GM19463 (cell line): ENCODE results near the gene ERO1B.

Experiments
- ATAC-seq: cut with Tn5 transposase; IDR thresholded peaks from one replicate; pipeline ENCODE4 v1.9.1; 2021; ENCODE audit warnings: mild to moderate bottlenecking, moderate library complexity; ENCODE audit not compliant: unreplicated experiment

ERO1B gene

GRCh38 chr1:236301080-236301957, 19.6 kb upstream of the ERO1B start:
- ATAC-seq, result no peak

GRCh38 chr1:236297161-236297560, 15.4 kb upstream of the ERO1B start:
- no peak for ATAC-seq

DNA sequence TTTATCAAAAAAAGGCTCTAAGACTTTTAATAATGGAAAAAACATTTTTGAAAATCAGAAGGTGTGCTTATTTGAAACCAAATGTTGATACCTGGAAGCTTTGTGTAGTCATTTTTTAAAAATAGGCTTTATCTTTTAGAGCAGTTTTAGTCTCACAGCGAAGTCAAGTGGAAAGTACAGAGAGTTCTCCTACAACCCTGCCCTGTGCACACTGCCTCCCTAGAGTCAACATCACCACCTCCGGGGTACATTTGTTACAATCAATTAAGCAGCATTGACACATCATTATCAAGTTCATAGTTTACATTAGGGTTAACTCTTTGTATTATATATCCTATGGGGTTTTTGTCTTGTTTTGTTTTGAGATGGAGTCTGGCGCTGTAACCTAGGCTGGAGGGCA, 10.7 kb upstream of the ERO1B start:
- no peak for ATAC-seq

DNA sequence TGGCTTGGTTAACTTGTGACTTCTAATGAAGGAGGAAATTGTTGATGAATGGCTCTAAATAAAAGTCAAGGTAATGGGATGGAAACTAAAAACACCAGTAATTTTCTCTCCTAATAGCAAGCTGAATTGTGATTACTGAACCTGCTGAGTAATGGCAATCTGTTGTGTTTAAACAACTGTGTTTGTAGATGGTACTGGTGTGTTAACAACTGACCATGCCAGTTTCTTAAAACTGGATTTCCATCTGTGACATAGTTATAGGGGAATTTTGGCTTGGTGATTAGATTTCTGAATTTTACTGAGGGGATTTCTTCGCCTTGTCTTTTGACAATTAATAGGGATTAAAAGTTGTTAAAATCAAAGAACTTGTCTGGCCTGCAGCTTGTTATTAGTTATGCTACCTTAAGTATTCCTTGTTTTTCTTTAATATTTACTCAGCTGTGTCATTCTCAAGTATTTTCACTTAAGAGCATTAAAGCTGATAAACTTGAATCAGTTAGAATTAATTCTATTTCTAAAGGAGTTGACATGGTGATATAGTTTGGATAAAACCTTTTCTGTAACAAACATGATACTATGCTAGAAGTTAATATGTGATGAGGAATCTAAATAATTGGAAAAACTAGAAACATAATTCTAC, 7.9 kb upstream of the ERO1B start:
- ATAC-seq, result no peak

- no peak for ATAC-seq
Observed at GRCh38 chr1:236288620-236288976, 6.8 kb upstream of the ERO1B start.

GRCh38 chr1:236287757-236288619, 6.2 kb upstream of the ERO1B start:
- ATAC-seq, result no peak

- no peak for ATAC-seq
Observed at GRCh38 chr1:236287356-236287755, 5.6 kb upstream of the ERO1B start.

- peak; percentile 48 for ATAC-seq
Observed at GRCh38 chr1:236284291-236284721, 2.5 kb upstream of the ERO1B start.

DNA sequence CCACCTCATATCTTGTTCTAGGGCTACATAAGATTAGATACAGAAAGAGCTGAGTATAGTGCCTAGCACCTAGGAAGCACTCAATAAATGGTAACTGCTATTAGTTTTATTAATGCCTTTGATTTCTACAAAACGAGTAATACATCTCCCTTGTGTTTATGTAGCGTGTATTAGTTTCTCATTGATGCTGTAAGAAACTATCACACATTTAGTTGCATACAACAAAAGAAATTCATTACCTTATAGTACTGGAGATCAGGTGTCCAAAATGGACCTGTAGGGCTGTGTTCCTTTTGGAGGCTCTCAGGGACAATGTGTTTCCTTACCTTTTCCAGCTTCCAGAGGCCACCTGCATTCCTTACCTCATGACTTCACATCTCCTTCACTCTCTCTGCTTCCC, 961 bp upstream of the ERO1B start:
- ATAC-seq, result no peak

DNA sequence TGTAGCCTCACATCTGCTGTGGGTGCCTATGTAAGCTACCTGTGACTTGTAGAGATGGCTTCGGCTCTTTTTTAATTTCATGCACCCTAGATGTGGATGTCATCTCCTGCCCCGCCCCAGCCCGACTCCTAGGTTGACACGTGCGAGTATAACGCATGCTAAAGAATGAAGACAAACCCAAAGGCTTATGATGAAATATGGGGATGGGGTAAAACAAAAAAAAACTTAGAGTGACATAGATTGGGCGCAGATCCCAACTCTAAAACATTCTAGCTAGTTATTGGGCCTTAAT, 613 bp upstream of the ERO1B start:
- peak; percentile 0 for ATAC-seq

DNA sequence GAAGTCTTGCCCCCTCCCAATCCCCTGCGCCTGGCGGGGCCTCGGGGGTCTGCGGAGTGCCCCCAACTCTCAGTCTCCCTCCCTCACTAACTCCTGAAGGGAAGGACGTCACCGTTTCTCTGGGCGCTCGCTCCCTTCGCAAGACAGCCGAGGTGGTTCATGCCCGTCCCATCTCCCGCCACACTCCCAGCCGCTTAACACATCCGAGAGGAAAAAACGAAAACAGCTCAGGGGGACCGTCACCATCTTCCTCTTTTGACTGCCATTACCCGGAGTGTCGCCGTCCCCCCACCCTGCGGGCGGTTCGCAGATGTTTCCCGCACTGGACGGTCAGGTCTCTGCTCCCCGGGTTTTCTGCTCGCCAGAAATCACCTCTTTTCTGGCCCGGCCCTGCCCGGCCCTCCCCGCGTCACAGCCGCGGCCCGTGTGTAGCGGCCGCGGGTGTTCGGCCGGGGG, 532 bp downstream of the ERO1B start:
- ATAC-seq, result peak; percentile 15

DNA sequence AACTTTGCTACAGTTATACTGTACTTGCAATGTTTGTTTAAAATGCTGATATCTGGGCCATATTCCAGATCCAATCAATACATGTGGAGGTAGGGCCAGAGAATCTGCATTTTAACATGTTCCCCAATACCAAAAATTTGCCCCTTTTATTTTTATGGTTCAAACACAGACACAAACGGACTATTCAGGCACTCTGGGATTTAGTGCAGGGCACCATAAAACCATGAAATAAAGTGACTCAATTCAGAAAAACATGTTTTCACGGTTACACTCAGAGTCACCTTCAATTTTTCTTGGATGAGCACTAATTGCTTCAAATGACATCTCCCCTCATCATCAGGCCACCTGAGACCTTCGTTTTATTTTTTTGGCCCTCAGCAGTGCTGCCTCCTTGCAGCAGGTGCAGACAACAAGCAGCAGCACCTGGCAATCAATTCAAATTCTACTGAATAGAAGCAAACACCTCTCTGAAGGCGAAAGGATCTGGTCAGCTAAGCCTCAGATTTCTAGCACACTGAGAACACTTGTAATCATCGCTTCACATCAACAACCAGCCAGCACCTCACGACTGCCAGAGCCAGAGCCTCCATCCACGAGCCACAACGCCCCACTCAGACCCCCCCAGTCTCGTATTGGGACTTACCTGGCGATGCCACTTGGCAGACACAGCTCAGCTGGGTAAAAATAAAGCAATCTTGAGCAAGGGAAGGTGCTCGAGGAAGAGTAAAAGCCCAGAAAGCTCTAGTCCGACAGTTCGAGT, 1.1 kb downstream of the ERO1B start:
- no peak for ATAC-seq

- ATAC-seq, result no peak
Observed at GRCh38 chr1:236275586-236275985, 6.2 kb downstream of the ERO1B start.

- ATAC-seq, result no peak
Observed at GRCh38 chr1:236275061-236275460, 6.7 kb downstream of the ERO1B start.

DNA sequence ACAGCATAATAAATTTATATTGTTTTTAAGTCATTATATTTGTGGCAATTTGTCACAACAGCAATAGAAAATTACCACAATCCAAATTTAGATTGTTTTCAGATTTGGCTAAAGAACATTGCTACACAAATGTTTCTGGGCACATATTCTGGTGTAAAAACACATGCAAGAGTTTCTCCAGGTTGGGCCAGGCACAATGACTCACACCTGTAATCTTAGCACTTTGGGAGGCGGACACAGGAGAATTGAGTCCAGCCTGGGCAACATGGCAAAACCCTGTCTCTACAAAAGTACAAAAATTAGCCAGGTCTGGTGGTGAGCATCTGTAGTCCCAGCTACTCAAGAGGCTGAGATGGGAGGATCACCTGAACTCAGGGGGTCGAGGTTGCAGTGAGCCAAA, 8.4 kb downstream of the ERO1B start:
- ATAC-seq, result no peak

DNA sequence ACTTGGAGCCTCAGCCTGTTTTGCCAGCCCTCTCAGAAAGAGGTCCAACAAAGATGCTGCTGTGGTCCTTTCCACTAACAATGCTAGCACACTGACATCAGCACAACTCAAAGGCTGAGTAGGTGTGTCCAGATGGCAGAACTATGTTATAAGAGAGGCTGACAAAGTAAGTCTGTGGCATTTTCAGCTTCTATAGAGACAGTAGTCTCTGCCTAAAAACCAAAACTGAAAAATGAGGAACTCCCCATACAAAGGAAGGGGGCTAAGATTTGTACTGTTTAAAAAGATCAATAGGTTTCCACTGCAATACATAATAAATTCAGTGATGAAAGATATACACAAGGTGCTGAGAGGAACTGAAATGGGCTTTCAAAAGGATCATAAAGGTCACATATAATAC, 12.3 kb downstream of the ERO1B start:
- no peak for ATAC-seq

DNA sequence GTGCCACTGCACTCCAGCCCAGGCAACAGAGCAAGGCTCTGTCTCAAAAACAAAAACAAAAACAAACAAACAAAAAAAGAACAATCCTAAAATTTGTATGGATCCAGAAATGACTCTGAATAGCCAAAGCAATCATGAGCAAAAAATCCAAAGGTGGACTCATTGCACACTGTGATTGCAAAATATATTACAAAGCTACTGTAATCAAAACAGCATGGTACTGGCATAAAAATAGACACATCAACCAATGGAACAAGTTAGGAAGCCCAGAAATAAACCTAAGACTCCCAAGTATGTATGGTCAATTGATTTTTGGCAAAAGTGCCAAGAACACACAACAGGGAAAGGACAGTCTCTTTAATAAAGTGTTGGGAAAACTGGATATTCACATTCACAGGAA, 19.9 kb downstream of the ERO1B start:
- no peak for ATAC-seq

GRCh38 chr1:236261033-236261432, 20.7 kb downstream of the ERO1B start:
- no peak for ATAC-seq

DNA sequence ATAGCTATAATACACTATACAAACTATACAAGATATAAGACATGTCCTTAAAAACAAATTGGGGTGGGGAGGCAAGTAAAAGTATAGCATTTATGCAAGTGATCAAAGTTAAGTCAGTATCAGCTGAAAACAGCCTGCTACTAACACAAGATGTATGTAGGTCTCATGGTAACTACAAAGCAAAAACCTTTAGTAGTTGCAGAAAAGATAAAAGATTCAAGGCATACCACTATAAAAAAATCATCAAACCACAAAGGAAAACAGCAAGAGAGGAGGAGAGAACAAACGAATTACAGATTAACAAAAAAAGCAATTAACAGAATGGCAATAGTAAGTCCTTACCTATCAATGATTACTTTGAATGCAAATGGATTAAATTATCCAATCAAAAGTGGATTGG, 22.7 kb downstream of the ERO1B start:
- ATAC-seq, result no peak

GRCh38 chr1:236258114-236258622, 23.6 kb downstream of the ERO1B start:
- ATAC-seq, result no peak

GRCh38 chr1:236257216-236257615, 24.5 kb downstream of the ERO1B start:
- ATAC-seq, result no peak
